H9 (cell line): ENCODE data around the gene SPRED1. TPM values are rescaled to one million over a fixed set of nuclear protein-coding genes. Genes with fewer than 3 reads are reported as not detected.

ENCODE experiments used
- DNase-seq: peaks from one replicate; pipeline ENCODE4 v3.0.0-alpha.2; 2017
- H2AFZ ChIP-seq: one replicate; pipeline ENCODE4 v1.6.1; 2013; ENCODE audit warnings: mild to moderate bottlenecking, low read length, control low read depth, moderate library complexity
- H2AK5ac ChIP-seq: 2 replicates; pipeline ENCODE4 v1.6.1; 2013; ENCODE audit warnings: low read length, control low read depth, mixed read lengths; ENCODE audit not compliant: insufficient read length
- H2BK120ac ChIP-seq: one replicate; pipeline ENCODE4 v1.6.1; 2013; ENCODE audit warnings: low read depth, mild to moderate bottlenecking, low read length, control low read depth, inconsistent platforms; ENCODE audit not compliant: poor library complexity, severe bottlenecking
- H2BK12ac ChIP-seq: 2 replicates; pipeline ENCODE4 v1.6.1; 2013; ENCODE audit warnings: low read length, control low read depth, mixed read lengths, low read depth; ENCODE audit not compliant: insufficient read length
- H2BK15ac ChIP-seq: 2 replicates; pipeline ENCODE4 v1.6.1; 2013; ENCODE audit warnings: low read depth, low read length, control low read depth
- H2BK20ac ChIP-seq: one replicate; pipeline ENCODE4 v1.6.1; 2013; ENCODE audit warnings: low read depth, mild to moderate bottlenecking, low read length, control low read depth, inconsistent platforms; ENCODE audit not compliant: poor library complexity, severe bottlenecking
- H2BK5ac ChIP-seq: 2 replicates; pipeline ENCODE4 v1.6.1; 2013; ENCODE audit warnings: low read length, control low read depth, mixed read lengths; ENCODE audit not compliant: insufficient read length
- H3K14ac ChIP-seq: 2 replicates; pipeline ENCODE4 v1.6.1; 2013; ENCODE audit warnings: low read length, control low read depth; ENCODE audit not compliant: insufficient read depth
- H3K18ac ChIP-seq: 2 replicates; pipeline ENCODE4 v1.6.1; 2013; ENCODE audit warnings: low read depth, mild to moderate bottlenecking, mixed read lengths, low read length, control low read depth; ENCODE audit not compliant: insufficient read length
- H3K23ac ChIP-seq: 2 replicates; pipeline ENCODE4 v1.6.1; 2013; ENCODE audit warnings: low read length, control low read depth, mixed read lengths, low read depth; ENCODE audit not compliant: insufficient read length
- H3K23me2 ChIP-seq: 2 replicates; pipeline ENCODE4 v1.6.1; 2013; ENCODE audit warnings: low read depth, mild to moderate bottlenecking, mixed read lengths, low read length, control low read depth; ENCODE audit not compliant: insufficient read length, poor library complexity, severe bottlenecking
- H3K27ac ChIP-seq: 2 replicates; pipeline ENCODE4 v1.5.1; 2013; ENCODE audit warnings: low read length, control low read depth, mixed read lengths, low read depth; ENCODE audit not compliant: insufficient read length
- H3K27me3 ChIP-seq: 2 replicates; pipeline ENCODE4 v1.6.1; 2013; ENCODE audit warnings: low read length, control low read depth, inconsistent platforms; ENCODE audit not compliant: insufficient read depth
- H3K4ac ChIP-seq: 2 replicates; pipeline ENCODE4 v1.6.1; 2013; ENCODE audit warnings: low read depth, mild to moderate bottlenecking, control low read depth, inconsistent platforms, low read length, moderate library complexity
- H3K4me1 ChIP-seq: 2 replicates; pipeline ENCODE4 v1.6.1; 2013; ENCODE audit warnings: low read length, control low read depth, inconsistent platforms; ENCODE audit not compliant: insufficient read depth
- H3K4me2 ChIP-seq: 2 replicates; pipeline ENCODE4 v1.6.1; 2013; ENCODE audit warnings: low read length, control low read depth, mixed read lengths; ENCODE audit not compliant: insufficient read length, insufficient read depth
- H3K56ac ChIP-seq: 2 replicates; pipeline ENCODE4 v1.6.1; 2013; ENCODE audit warnings: low read depth, mild to moderate bottlenecking, mixed read lengths, low read length, control low read depth; ENCODE audit not compliant: insufficient read length
- H3K79me1 ChIP-seq: 2 replicates; pipeline ENCODE4 v1.6.1; 2013; ENCODE audit warnings: low read depth, mild to moderate bottlenecking, moderate library complexity, low read length, control low read depth, inconsistent platforms; ENCODE audit not compliant: insufficient read depth, poor library complexity, severe bottlenecking
- H3K79me2 ChIP-seq: 2 replicates; pipeline ENCODE4 v1.6.1; 2013; ENCODE audit warnings: low read length, control low read depth, inconsistent platforms; ENCODE audit not compliant: insufficient read depth
- H3K9ac ChIP-seq: 2 replicates; pipeline ENCODE4 v1.6.1; 2013; ENCODE audit warnings: low read length, control low read depth, mixed read lengths; ENCODE audit not compliant: insufficient read length; ENCODE audit errors: extremely low read depth
- H3K9me3 ChIP-seq: one replicate; pipeline ENCODE4 v1.6.1; 2013; ENCODE audit warnings: low read depth, low read length, inconsistent platforms; ENCODE audit not compliant: control insufficient read depth
- H3T11ph ChIP-seq: one replicate; pipeline ENCODE4 v1.6.1; 2013; ENCODE audit warnings: mild to moderate bottlenecking, low read length, control low read depth, inconsistent platforms
- H4K20me1 ChIP-seq: one replicate; pipeline ENCODE4 v1.6.1; 2013; ENCODE audit not compliant: control insufficient read depth, insufficient read length, insufficient read depth
- H4K5ac ChIP-seq: 2 replicates; pipeline ENCODE4 v1.6.1; 2013; ENCODE audit warnings: low read depth, mild to moderate bottlenecking, mixed read lengths, low read length, control low read depth; ENCODE audit not compliant: insufficient read length
- H4K8ac ChIP-seq: replicated peaks from 2 replicates; pipeline ENCODE4 v1.6.1; 2013; ENCODE audit warnings: low read length, control low read depth, mixed read lengths, low read depth; ENCODE audit not compliant: insufficient read length
- H4K91ac ChIP-seq: 2 replicates; pipeline ENCODE4 v1.6.1; 2013; ENCODE audit warnings: low read depth, mild to moderate bottlenecking, moderate library complexity, mixed read lengths, low read length, control low read depth; ENCODE audit not compliant: insufficient read length
- H3K27ac Mint-ChIP-seq, 3 experiments: 2 replicates in 2 of 3; 3 replicates in 1 of 3; pipeline ENCODE4 v1.8.0; 2020 to 2021; ENCODE audit warnings: mixed read lengths in 3 of 3, mild to moderate bottlenecking in 1 of 3, moderate library complexity in 1 of 3
- H3K27me3 Mint-ChIP-seq: 2 replicates; pipeline ENCODE4 v1.8.0; 2021; ENCODE audit warnings: low read depth, mild to moderate bottlenecking, moderate library complexity, mixed read lengths
- H3K36me3 Mint-ChIP-seq, 3 experiments: 2 replicates in 2 of 3; 3 replicates in 1 of 3; pipeline ENCODE4 v1.8.0; 2020 to 2021; ENCODE audit warnings: low read depth in 3 of 3, mixed read lengths in 3 of 3; ENCODE audit not compliant: insufficient read depth in 1 of 3
- H3K4me1 Mint-ChIP-seq, 2 experiments: 2 replicates each; pipeline ENCODE4 v1.8.0; 2020; ENCODE audit warnings: mixed read lengths in 2 of 2
- H3K4me3 Mint-ChIP-seq, 2 experiments: 2 replicates in 1 of 2; 3 replicates in 1 of 2; pipeline ENCODE4 v1.8.0; 2020 to 2021; ENCODE audit warnings: mild to moderate bottlenecking in 2 of 2, mixed read lengths in 2 of 2, moderate library complexity in 1 of 2
- H3K9me3 Mint-ChIP-seq, 2 experiments: 2 replicates in 1 of 2; 3 replicates in 1 of 2; pipeline ENCODE4 v1.8.0; 2020; ENCODE audit warnings: mild to moderate bottlenecking in 2 of 2, mixed read lengths in 2 of 2, moderate library complexity in 1 of 2
- WGBS: extraction: QIAGEN DNeasy Blood & Tissue Kit; methylation state at CpG from one replicate; pipeline ENCODE4 v1.1.7; 2013; ENCODE audit warnings: missing lambda C conversion rate, low lambda C conversion rate, mixed read lengths; ENCODE audit not compliant: insufficient read length; ENCODE audit errors: extremely low coverage; 5-methylcytosine and 5-hydroxymethylcytosine counted together
- total RNA-seq: library from RNA; stranded (reverse); gene quantifications from 2 replicates; pipeline ENCODE4 v1.2.1, GENCODE V29; 2021
- TF ChIP-seq, protein P1 (sequence below): fragments of 200-600 bp; sonication (generic); conservative IDR thresholded peaks from 3 replicates; pipeline ENCODE4 v1.8.0; 2021; ENCODE audit warnings: antibody characterized with exemption, mild to moderate bottlenecking

The SPRED1 gene
- total RNA-seq, 1 experiment from 2014 or later = 41.0 TPM

DNA sequence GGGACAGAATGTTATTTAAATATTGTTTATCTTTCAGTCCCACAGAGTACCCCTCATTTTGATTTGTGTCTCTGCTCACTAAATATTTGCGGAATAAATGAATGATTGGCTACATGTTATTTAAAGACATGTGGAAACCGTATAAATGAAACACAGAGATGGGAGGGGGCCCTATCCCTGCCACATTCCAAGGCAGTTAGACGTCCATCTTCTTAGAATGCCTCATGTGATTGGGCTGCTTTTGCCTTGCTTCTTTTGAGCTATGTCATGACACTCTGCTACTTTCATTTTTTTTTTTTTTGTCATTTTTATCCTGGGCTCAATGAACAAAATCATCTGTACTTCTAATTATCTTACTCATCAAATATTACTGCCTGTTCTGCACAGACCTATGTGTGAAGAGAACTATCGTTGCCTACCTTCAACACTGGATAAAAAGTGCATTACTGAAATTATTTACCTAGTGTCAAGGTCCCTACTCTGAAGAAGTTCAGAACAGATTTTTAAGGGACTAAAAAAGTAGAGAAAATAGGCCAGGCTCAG lies 117.4 kb downstream of the SPRED1 start:
- WGBS = no CpG with 5 or more reads among the region's 4 CpGs
- no peak overlapping the region for H4K91ac ChIP-seq
- Mint-ChIP-seq H3K27me3 (no peaks in the 10 kb centered on the region), H3K4me3 (no peak overlapping the region), H3K9me3 (no peaks in the 10 kb centered on the region), H3K27ac (no peak overlapping the region), H3K36me3 (no peaks in the 10 kb centered on the region), H3K4me1 (peaks cover 12% of the 10 kb centered on the region in 2 experiments)
- H3K23me2 ChIP-seq = no peaks in the 10 kb centered on the region
- DNase-seq = no peak
- H4K5ac ChIP-seq = no peak overlapping the region
- no peak overlapping the region for H2BK120ac ChIP-seq
- no peak overlapping the region for H2BK12ac ChIP-seq
- H4K8ac ChIP-seq = no peak overlapping the region
- H2BK15ac ChIP-seq = no peak overlapping the region
- H3K27ac ChIP-seq = no peak overlapping the region
- no peak overlapping the region for H2AK5ac ChIP-seq
- H3K14ac ChIP-seq = no peak overlapping the region
- no peaks in the 10 kb centered on the region for H3K79me2 ChIP-seq
- no peak overlapping the region for H2AFZ ChIP-seq
- no peak overlapping the region for H3T11ph ChIP-seq
- no peak overlapping the region for H2BK5ac ChIP-seq
- no peak overlapping the region for H3K18ac ChIP-seq
- no peak overlapping the region for H3K4ac ChIP-seq
- H3K27me3 ChIP-seq = no peaks in the 10 kb centered on the region
- H4K20me1 ChIP-seq = no peaks in the 10 kb centered on the region
- no peaks in the 10 kb centered on the region for H3K4me1 ChIP-seq
- H2BK20ac ChIP-seq = no peak overlapping the region
- TF ChIP-seq, protein P1, sequence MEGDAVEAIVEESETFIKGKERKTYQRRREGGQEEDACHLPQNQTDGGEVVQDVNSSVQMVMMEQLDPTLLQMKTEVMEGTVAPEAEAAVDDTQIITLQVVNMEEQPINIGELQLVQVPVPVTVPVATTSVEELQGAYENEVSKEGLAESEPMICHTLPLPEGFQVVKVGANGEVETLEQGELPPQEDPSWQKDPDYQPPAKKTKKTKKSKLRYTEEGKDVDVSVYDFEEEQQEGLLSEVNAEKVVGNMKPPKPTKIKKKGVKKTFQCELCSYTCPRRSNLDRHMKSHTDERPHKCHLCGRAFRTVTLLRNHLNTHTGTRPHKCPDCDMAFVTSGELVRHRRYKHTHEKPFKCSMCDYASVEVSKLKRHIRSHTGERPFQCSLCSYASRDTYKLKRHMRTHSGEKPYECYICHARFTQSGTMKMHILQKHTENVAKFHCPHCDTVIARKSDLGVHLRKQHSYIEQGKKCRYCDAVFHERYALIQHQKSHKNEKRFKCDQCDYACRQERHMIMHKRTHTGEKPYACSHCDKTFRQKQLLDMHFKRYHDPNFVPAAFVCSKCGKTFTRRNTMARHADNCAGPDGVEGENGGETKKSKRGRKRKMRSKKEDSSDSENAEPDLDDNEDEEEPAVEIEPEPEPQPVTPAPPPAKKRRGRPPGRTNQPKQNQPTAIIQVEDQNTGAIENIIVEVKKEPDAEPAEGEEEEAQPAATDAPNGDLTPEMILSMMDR = no peak
- no peak overlapping the region for H3K9ac ChIP-seq
- H3K4me2 ChIP-seq = no peak overlapping the region
- H3K9me3 ChIP-seq = no peaks in the 10 kb centered on the region
- H3K23ac ChIP-seq = no peak overlapping the region
- no peak overlapping the region for H3K56ac ChIP-seq
- no peaks in the 10 kb centered on the region for H3K79me1 ChIP-seq
